ENCODE data around the gene CCL4L2.
"Not testable (repeated sequence)": the region's sequence is repeated elsewhere in the genome, so short reads cannot be mapped to it uniquely, and the experiment has no call there.

Gene CCL4L2

GRCh38 chr17:36205637-36206485 lies 5.0 kb upstream of the CCL4L2 start:
- H3K4me3 ChIP-seq = no peak overlapping the region
- no peak overlapping the region for H3K9ac ChIP-seq
- H3K27me3 ChIP-seq = no peaks in the 10 kb centered on the region
- peak overlapping the region in 4 of 11 experiments; percentile 0 to 69 (median 56); a peak in 10 of 22 replicates for H3K27ac ChIP-seq
- no peaks in the 10 kb centered on the region for H3K36me3 ChIP-seq
- peak overlapping the region; percentile 48 to 84 (median 70) for H3K4me2 ChIP-seq
- TF ChIP-seq Cebpa-rat (IDR thresholded peaks at IDR 0.05) = no peak
- no peaks in the 10 kb centered on the region for H4K20me1 ChIP-seq
- no peaks in the 10 kb centered on the region for H3K9me3 ChIP-seq (replicated peaks in 1 of 11)
- peaks cover 67 to 82% (median 81%) of the 10 kb centered on the region in 10 experiments for H3K4me1 ChIP-seq

- H4K20me1 ChIP-seq = not testable (repeated sequence)
These were observed 4.4 kb upstream of the CCL4L2 start for GRCh38 chr17:36206486-36206821.

GRCh38 chr17:36207383-36207782 lies 3.5 kb upstream of the CCL4L2 start:
- H4K20me1 ChIP-seq; H3K4me3 ChIP-seq; H3K36me3 ChIP-seq; H3K27me3 ChIP-seq; H3K9me3 ChIP-seq (replicated peaks in 1 of 11): not testable (repeated sequence)
- H3K4me1 ChIP-seq = peaks cover 68 to 82% (median 81%) of the 10 kb centered on the region in 10 experiments
- peak overlapping the region; percentile 48 to 84 (median 70); a peak in 19 of 22 replicates for H3K4me2 ChIP-seq
- H3K9ac ChIP-seq = peak overlapping the region in 1 of 11 experiments; percentile 44; a peak in 1 of 22 replicates
- H3K27ac ChIP-seq = peak overlapping the region in 6 of 11 experiments; percentile 23 to 69 (median 51); a peak in 10 of 22 replicates

More at GRCh38 chr17:36206486-36206821, 4.4 kb upstream of the CCL4L2 start:
- H3K27me3 ChIP-seq; H3K4me3 ChIP-seq; H3K36me3 ChIP-seq; H3K9me3 ChIP-seq (replicated peaks in 1 of 11): not testable (repeated sequence)
- Histone ChIP-seq H3K4me2 (peak overlapping the region; percentile 48 to 84 (median 70); a peak in 21 of 22 replicates), H3K27ac (peak overlapping the region in 6 of 11 experiments; percentile 23 to 69 (median 51); a peak in 10 of 22 replicates), H3K4me1 (peaks cover 68 to 82% (median 81%) of the 10 kb centered on the region in 10 experiments), H3K9ac (0 out of 22 replicates have a peak overlapping the region, but pooled peaks of 1 of the 11 experiments have one; percentile 33)

- H3K27ac ChIP-seq = peak overlapping the region; percentile 37 to 92 (median 82); a peak in 21 of 22 replicates
- TF ChIP-seq Cebpa-rat (IDR thresholded peaks at IDR 0.05) = no peak
- H3K27me3 ChIP-seq = no peaks in the 10 kb centered on the region
- H3K9me3 ChIP-seq (replicated peaks in 1 of 11) = no peaks in the 10 kb centered on the region
- no peak overlapping the region for H3K4me3 ChIP-seq
- peak overlapping the region in 7 of 11 experiments; percentile 66 to 79 (median 73); a peak in 13 of 22 replicates for H3K9ac ChIP-seq
- H3K4me1 ChIP-seq = peaks cover 68 to 86% (median 84%) of the 10 kb centered on the region in 10 experiments
- H3K36me3 ChIP-seq = peaks cover 0 to 7% (median 0%) of the 10 kb centered on the region in 11 experiments; a peak in 2 of 22 replicates
- peak overlapping the region; percentile 68 to 95 (median 93) for H3K4me2 ChIP-seq
- H4K20me1 ChIP-seq = no peaks in the 10 kb centered on the region
These were observed 1.3 kb upstream of the CCL4L2 start for GRCh38 chr17:36209575-36209974.

- peak overlapping the region; percentile 16 to 58 (median 44); a peak in 18 of 20 replicates for H3K4me3 ChIP-seq
- H3K27me3 ChIP-seq = not testable (repeated sequence)
- peak overlapping the region; percentile 81 to 95 (median 91) for H3K4me2 ChIP-seq
These were observed 815 bp downstream of the CCL4L2 start for GRCh38 chr17:36211484-36212271.

GRCh38 chr17:36212272-36212605 lies 1.4 kb downstream of the CCL4L2 start:
- Histone ChIP-seq H3K36me3 (peaks cover 0 to 7% (median 0%) of the 10 kb centered on the region in 11 experiments; a peak in 2 of 22 replicates), H3K27me3 (no peaks in the 10 kb centered on the region), H3K4me3 (peak overlapping the region in 8 of 10 experiments; percentile 37 to 58 (median 50); a peak in 16 of 20 replicates), H3K9ac (peak overlapping the region; percentile 55 to 82 (median 73); a peak in 21 of 22 replicates), H3K27ac (peak overlapping the region; percentile 61 to 92 (median 82); a peak in 21 of 22 replicates), H3K9me3 (replicated peaks in 1 of 11) (peaks cover 0 to 8% (median 0%) of the 10 kb centered on the region in 11 experiments; a peak in 4 of 22 replicates), H3K4me1 (peaks cover 43 to 78% (median 74%) of the 10 kb centered on the region in 10 experiments), H3K4me2 (peak overlapping the region; percentile 81 to 95 (median 91)), H4K20me1 (no peaks in the 10 kb centered on the region)
- no peak for TF ChIP-seq Cebpa-rat (IDR thresholded peaks at IDR 0.05)

More at GRCh38 chr17:36211484-36212271, 815 bp downstream of the CCL4L2 start:
- peak overlapping the region; percentile 61 to 92 (median 82); a peak in 21 of 22 replicates for H3K27ac ChIP-seq
- H3K9me3 ChIP-seq (replicated peaks in 1 of 11); H3K36me3 ChIP-seq; H4K20me1 ChIP-seq: not testable (repeated sequence)
- peaks cover 49 to 83% (median 80%) of the 10 kb centered on the region in 10 experiments for H3K4me1 ChIP-seq
- H3K9ac ChIP-seq = peak overlapping the region; percentile 55 to 82 (median 73); a peak in 21 of 22 replicates

GRCh38 chr17:36212966-36213365 lies 2.1 kb downstream of the CCL4L2 start:
- peak overlapping the region; percentile 61 to 92 (median 82); a peak in 21 of 22 replicates for H3K27ac ChIP-seq
- H3K9ac ChIP-seq = peak overlapping the region; percentile 3 to 82 (median 73); a peak in 16 of 22 replicates
- H4K20me1 ChIP-seq = no peaks in the 10 kb centered on the region
- H3K4me1 ChIP-seq = peaks cover 40 to 75% (median 69%) of the 10 kb centered on the region in 10 experiments
- H3K27me3 ChIP-seq = no peaks in the 10 kb centered on the region
- no peak for TF ChIP-seq Cebpa-rat (IDR thresholded peaks at IDR 0.05)
- H3K4me2 ChIP-seq = peak overlapping the region; percentile 81 to 95 (median 91)
- peak overlapping the region in 8 of 10 experiments; percentile 19 to 58 (median 44); a peak in 12 of 20 replicates for H3K4me3 ChIP-seq
- H3K36me3 ChIP-seq = peaks cover 0 to 7% (median 0%) of the 10 kb centered on the region in 11 experiments; a peak in 2 of 22 replicates
- peaks cover 4 to 12% (median 5%) of the 10 kb centered on the region in 11 experiments for H3K9me3 ChIP-seq (replicated peaks in 1 of 11)

GRCh38 chr17:36213695-36214094 lies 2.8 kb downstream of the CCL4L2 start:
- H3K27me3 ChIP-seq = no peaks in the 10 kb centered on the region
- peaks cover 0 to 7% (median 0%) of the 10 kb centered on the region in 11 experiments; a peak in 3 of 22 replicates for H3K36me3 ChIP-seq
- H3K4me1 ChIP-seq = peaks cover 40 to 75% (median 69%) of the 10 kb centered on the region in 10 experiments
- no peaks in the 10 kb centered on the region for H4K20me1 ChIP-seq
- H3K9ac ChIP-seq = 0 out of 22 replicates have a peak overlapping the region, but pooled peaks of 1 of the 11 experiments have one; percentile 71
- peaks cover 11 to 20% (median 12%) of the 10 kb centered on the region in 11 experiments for H3K9me3 ChIP-seq (replicated peaks in 1 of 11)
- peak overlapping the region in 10 of 11 experiments; percentile 72 to 92 (median 85); a peak in 19 of 22 replicates for H3K27ac ChIP-seq
- no peak for TF ChIP-seq Cebpa-rat (IDR thresholded peaks at IDR 0.05)
- H3K4me3 ChIP-seq = 0 out of 20 replicates have a peak overlapping the region, but pooled peaks of 1 of the 10 experiments have one; percentile 11
- H3K4me2 ChIP-seq = peak overlapping the region in 10 of 11 experiments; percentile 81 to 95 (median 90); a peak in 19 of 22 replicates
